Activated CD8-positive, alpha-beta T cell treated with anti-CD3 and anti-CD28 coated beads for 36 hours (primary cell): ENCODE data around the gene LRRC14B. TPM values are rescaled to one million over a fixed set of nuclear protein-coding genes. Genes with fewer than 3 reads are reported as not detected.

Source experiments
- ATAC-seq: fragments of 200-7000 bp; cut with Tn5 transposase; one replicate; pipeline ENCODE4 v1.10.0; 2021; ENCODE audit warnings: mild to moderate bottlenecking, moderate library complexity
- CTCF ChIA-PET: fragments of 350-600 bp; sonication (Branson Sonifier 250); formaldehyde crosslinking; loops from one replicate; lab custom pipeline; 2021; ENCODE audit warnings: antibody characterized with exemption; lab: Charles Lee
- POLR2A ChIA-PET: fragments of 350-600 bp; sonication (Branson Sonifier 250); formaldehyde crosslinking; loops from one replicate; lab custom pipeline; 2021; ENCODE audit warnings: antibody characterized with exemption; lab: Charles Lee
- DNase-seq: peaks from one replicate; pipeline ENCODE4 v3.0.0-alpha.2; 2020
- H3K27ac Mint-ChIP-seq: one replicate; pipeline ENCODE4 v1.8.0; 2021; ENCODE audit warnings: mild to moderate bottlenecking, mixed read lengths
- H3K27me3 Mint-ChIP-seq: one replicate; pipeline ENCODE4 v1.8.0; 2021; ENCODE audit warnings: mixed read lengths
- H3K36me3 Mint-ChIP-seq: one replicate; pipeline ENCODE4 v1.8.0; 2021; ENCODE audit warnings: low read depth, mixed read lengths
- H3K4me1 Mint-ChIP-seq: one replicate; pipeline ENCODE4 v1.8.0; 2021; ENCODE audit warnings: low read depth, mixed read lengths
- H3K4me3 Mint-ChIP-seq: one replicate; pipeline ENCODE4 v1.8.0; 2021; ENCODE audit warnings: mild to moderate bottlenecking, moderate library complexity, mixed read lengths
- H3K9me3 Mint-ChIP-seq: one replicate; pipeline ENCODE4 v1.8.0; 2021; ENCODE audit warnings: mixed read lengths
- intact Hi-C: fragments of 100-400 bp; cut with micrococcal nuclease; formaldehyde crosslinking; loops from one replicate; pipeline ENCODE4 v1.10.0; 2022
- total RNA-seq, 2 experiments: library from RNA; stranded (reverse); gene quantifications; one replicate each; pipeline ENCODE4 v1.2.3, GENCODE V29; 2021
- TF ChIP-seq, protein P1 (sequence below): fragments of 200-600 bp; IDR thresholded peaks from one replicate; pipeline ENCODE4 v1.8.0; 2022; ENCODE audit warnings: antibody characterized with exemption, mild to moderate bottlenecking

Gene LRRC14B
- total RNA-seq, 2 experiments from 2014 or later, result 0.16 TPM; not detected in 1

DNA sequence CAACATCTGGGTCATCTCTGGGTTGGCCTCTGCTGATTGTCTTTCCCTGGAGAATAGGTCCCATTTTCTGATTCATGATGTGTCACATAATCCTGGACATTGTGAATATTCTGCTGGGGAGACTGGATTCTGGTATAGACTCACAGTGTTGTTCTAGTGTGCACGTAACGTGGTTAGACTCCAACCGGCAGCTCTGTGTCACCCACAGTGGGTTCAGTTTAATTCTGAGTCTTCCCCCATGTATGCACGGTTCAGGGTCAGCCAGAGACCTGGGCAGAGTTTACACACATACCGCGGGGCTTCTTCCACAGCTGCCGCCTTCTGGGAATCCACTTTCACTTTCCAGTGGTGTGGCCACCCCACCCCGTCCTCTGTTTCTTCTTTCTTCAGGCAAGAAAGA, 38.0 kb upstream of the LRRC14B start:
- H3K9me3 Mint-ChIP-seq, result no peaks in the 10 kb centered on the region
- no peak for ATAC-seq
- no peak overlapping the region for H3K4me3 Mint-ChIP-seq
- H3K4me1 Mint-ChIP-seq, result no peaks in the 10 kb centered on the region
- ChIA-PET CTCF (no interaction called here), POLR2A (no interaction called here)
- TF ChIP-seq, protein P1, sequence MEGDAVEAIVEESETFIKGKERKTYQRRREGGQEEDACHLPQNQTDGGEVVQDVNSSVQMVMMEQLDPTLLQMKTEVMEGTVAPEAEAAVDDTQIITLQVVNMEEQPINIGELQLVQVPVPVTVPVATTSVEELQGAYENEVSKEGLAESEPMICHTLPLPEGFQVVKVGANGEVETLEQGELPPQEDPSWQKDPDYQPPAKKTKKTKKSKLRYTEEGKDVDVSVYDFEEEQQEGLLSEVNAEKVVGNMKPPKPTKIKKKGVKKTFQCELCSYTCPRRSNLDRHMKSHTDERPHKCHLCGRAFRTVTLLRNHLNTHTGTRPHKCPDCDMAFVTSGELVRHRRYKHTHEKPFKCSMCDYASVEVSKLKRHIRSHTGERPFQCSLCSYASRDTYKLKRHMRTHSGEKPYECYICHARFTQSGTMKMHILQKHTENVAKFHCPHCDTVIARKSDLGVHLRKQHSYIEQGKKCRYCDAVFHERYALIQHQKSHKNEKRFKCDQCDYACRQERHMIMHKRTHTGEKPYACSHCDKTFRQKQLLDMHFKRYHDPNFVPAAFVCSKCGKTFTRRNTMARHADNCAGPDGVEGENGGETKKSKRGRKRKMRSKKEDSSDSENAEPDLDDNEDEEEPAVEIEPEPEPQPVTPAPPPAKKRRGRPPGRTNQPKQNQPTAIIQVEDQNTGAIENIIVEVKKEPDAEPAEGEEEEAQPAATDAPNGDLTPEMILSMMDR, result no peak
- no peak overlapping the region for H3K27ac Mint-ChIP-seq
- H3K36me3 Mint-ChIP-seq, result no peaks in the 10 kb centered on the region
- intact Hi-C loops, result no loop called here
- no peaks in the 10 kb centered on the region for H3K27me3 Mint-ChIP-seq
- DNase-seq, result no peak

DNA sequence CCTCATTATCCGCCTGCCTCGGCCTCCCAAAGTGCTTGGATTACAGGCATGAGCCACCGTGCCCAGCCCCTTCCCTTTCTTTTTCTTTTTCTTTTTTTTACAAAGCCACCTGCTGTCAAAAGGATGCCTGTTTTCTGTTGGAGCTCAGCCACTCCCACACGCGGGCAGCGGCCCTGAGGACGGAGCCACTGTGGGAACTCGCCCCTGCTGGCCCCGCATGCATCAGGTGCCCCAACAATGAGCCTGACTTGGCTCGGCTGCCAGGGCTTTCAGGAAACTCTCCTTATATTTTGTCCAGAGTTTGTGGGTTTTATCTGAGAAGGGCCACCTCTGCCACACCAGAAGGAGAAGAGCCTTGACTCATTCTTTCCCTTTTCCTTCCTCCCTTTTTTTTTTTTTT, 37.1 kb upstream of the LRRC14B start:
- DNase-seq (no peak), ATAC-seq (no peak)
- no peaks in the 10 kb centered on the region for H3K27me3 Mint-ChIP-seq
- CTCF ChIA-PET, result no interaction called here
- no peak overlapping the region for H3K4me3 Mint-ChIP-seq
- intact Hi-C loops, result no loop called here
- POLR2A ChIA-PET, result no interaction called here
- H3K27ac Mint-ChIP-seq, result no peak overlapping the region
- TF ChIP-seq, protein P1, result no peak
- no peaks in the 10 kb centered on the region for H3K4me1 Mint-ChIP-seq
- H3K36me3 Mint-ChIP-seq, result no peaks in the 10 kb centered on the region
- no peaks in the 10 kb centered on the region for H3K9me3 Mint-ChIP-seq

DNA sequence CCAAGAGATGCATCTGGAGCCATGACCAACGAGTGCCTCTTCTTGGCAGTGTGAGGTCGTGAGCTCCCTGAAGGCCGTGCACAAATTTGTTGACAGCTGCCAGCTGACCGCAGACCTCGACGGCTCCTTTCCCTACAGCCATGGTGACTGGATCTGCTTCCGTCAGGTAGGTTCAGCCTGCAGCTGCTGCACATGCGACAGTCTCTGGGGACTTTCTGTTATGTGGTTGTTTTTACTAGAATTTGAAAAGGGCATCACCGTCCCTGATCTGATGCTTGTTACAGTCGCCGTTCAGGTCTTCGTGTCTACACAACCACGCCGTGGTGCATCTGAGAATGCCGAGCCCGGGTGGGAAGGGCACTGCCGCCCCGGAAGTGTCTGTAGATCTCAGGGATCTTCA, 36.5 kb upstream of the LRRC14B start:
- CTCF ChIA-PET, result no interaction called here

DNA sequence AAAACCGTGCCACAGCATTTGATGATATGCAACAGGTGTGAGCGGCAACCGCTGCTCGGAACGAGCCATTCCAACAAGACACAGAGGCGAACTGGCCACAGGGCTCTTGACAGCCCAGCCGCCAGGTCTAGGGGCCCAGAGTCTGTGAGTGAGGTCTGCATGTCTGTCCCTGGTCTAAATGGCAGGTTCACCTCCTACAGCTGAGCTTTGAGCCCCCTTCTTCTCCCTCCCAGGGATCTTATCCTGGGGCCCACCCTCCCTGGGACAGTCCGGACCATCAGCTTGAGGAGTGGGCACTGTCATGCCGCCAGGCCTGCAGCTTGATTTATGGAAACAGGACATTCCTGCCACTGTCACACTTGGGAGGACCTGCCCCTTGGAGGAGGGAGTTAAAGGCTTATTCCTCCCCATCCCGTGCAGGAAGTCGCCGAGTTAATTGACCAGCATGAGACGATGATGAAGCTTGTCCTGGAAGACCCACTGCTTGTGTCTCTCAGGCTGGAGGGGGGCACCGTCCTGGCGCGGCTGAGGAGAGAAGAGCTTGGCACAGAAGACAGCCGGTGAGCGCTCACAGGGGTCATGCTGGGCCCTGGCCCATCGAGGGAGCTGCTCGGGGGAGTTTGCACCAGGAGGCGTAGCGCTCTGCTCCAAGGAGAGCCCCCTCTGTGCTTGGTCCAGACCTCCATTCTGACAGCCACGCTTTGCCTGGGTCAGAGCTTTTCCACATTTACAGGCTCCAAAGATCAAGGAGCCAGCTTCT, 35.5 kb upstream of the LRRC14B start:
- no peak overlapping the region for H3K27ac Mint-ChIP-seq
- intact Hi-C loops, result no loop called here
- no peaks in the 10 kb centered on the region for H3K9me3 Mint-ChIP-seq
- H3K4me1 Mint-ChIP-seq, result no peaks in the 10 kb centered on the region
- TF ChIP-seq, protein P1, result no peak
- CTCF ChIA-PET, result no interaction called here
- no peak overlapping the region for H3K4me3 Mint-ChIP-seq
- POLR2A ChIA-PET, result no interaction called here
- peaks cover 6% of the 10 kb centered on the region for H3K27me3 Mint-ChIP-seq
- no peaks in the 10 kb centered on the region for H3K36me3 Mint-ChIP-seq
- ATAC-seq (no peak), DNase-seq (no peak)

More for the DNA sequence above, 36.5 kb upstream of the LRRC14B start:
- Mint-ChIP-seq H3K36me3 (no peaks in the 10 kb centered on the region), H3K27ac (no peak overlapping the region), H3K4me3 (no peak overlapping the region), H3K4me1 (no peaks in the 10 kb centered on the region), H3K9me3 (no peaks in the 10 kb centered on the region), H3K27me3 (peaks cover 1% of the 10 kb centered on the region)
- intact Hi-C loops, result no loop called here
- DNase-seq (no peak), ATAC-seq (no peak)
- TF ChIP-seq, protein P1, result no peak
- POLR2A ChIA-PET, result no interaction called here

DNA sequence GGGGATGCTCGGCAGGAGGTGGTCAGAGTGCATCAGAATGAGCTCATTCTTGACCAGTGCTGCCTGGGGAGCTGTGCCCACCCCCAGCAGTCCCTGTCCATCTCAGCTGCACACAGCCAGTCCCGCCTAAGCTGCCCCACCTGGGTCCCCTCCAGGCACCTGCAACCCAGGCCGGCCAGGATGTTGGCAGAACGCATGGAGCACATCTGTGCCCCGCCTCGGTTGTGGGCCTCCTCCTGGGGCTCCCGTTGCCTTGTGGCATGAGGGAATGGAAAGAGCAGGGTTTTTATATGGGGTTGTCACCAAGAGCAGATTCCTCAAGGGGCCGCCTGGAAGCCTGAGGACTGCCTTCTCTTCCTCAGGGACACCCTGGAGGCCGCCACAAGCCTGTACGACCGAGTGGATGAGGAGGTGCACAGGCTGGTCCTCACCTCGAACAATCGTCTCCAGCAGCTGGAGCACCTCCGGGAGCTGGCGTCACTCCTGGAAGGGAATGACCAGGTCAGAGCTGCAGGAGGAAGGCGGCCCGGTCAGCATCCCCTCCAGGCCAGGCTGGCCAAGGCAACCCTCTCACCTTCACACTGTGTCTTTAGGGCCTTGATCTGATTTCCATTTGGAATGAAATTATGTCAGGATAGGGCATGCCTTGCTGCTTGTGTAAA, 34.8 kb upstream of the LRRC14B start:
- POLR2A ChIA-PET, result no interaction called here
- TF ChIP-seq, protein P1, result no peak
- Mint-ChIP-seq H3K4me3 (no peak overlapping the region), H3K9me3 (no peaks in the 10 kb centered on the region), H3K4me1 (no peaks in the 10 kb centered on the region), H3K36me3 (no peaks in the 10 kb centered on the region), H3K27ac (no peak overlapping the region), H3K27me3 (peaks cover 6% of the 10 kb centered on the region)
- intact Hi-C loops, result no loop called here
- CTCF ChIA-PET, result no interaction called here
- ATAC-seq (no peak), DNase-seq (no peak)
